Right atrium auricular region (tissue), 2 donors: ENCODE measurements around the gene XRCC2. TPM values are rescaled to one million over a fixed set of nuclear protein-coding genes. Genes with fewer than 3 reads are reported as not detected.

Experiments
- DNase-seq: peaks from one replicate; pipeline ENCODE4 v3.0.0-alpha.2; 2019; ENCODE audit warnings: low spot score
- H3K27ac ChIP-seq, 2 donors: fragments of 200-600 bp; sonication (generic); 1 replicate in 1 of 2; 2 replicates in 1 of 2; pipeline ENCODE4 v1.5.1; 2016 to 2019
- H3K27me3 ChIP-seq, 2 donors: fragments of 200-600 bp; sonication (generic); one replicate each; pipeline versions ENCODE4 v1.5.1 to v1.6.0; 2017 to 2019
- H3K36me3 ChIP-seq: fragments of 200-600 bp; sonication (generic); one replicate; pipeline ENCODE4 v1.5.1; 2016
- H3K4me1 ChIP-seq, 2 donors: fragments of 200-600 bp; sonication (generic); one replicate each; pipeline versions ENCODE4 v1.5.1 to v1.6.0; 2017 to 2019
- H3K4me3 ChIP-seq, 2 donors: fragments of 200-600 bp; sonication (generic); 1 replicate in 1 of 2; 2 replicates in 1 of 2; pipeline ENCODE4 v1.5.1; 2017 to 2019; ENCODE audit warnings: mild to moderate bottlenecking in 1 of 2, moderate library complexity in 1 of 2
- H3K9me3 ChIP-seq, 2 donors: fragments of 200-600 bp; sonication (generic); one replicate each; pipeline ENCODE4 v1.5.1; 2019
- CTCF ChIP-seq, 2 donors: fragments of 200-600 bp; sonication (generic); IDR thresholded peaks; one replicate each; pipeline ENCODE4 v1.5.1; 2019; ENCODE audit warnings: antibody characterized with exemption in 2 of 2
- total RNA-seq, 2 donors: library from RNA; depleted of rRNA; stranded (reverse); fragments of >200 nt; gene quantifications; one replicate each; pipeline ENCODE4 v1.1.0, GENCODE V29; 2016

The XRCC2 gene
- total RNA-seq, 2 donors from 2014 or later, result 0.20 to 0.48 TPM

- H3K27me3 ChIP-seq, result no peaks in the 10 kb centered on the region
Observed at GRCh38 chr7:152643979-152644559, 31.9 kb downstream of the XRCC2 start.

GRCh38 chr7:152641384-152641783, 34.6 kb downstream of the XRCC2 start:
- Histone ChIP-seq H3K4me1 (no peaks in the 10 kb centered on the region), H3K27ac (no peak overlapping the region), H3K36me3 (no peaks in the 10 kb centered on the region), H3K27me3 (no peaks in the 10 kb centered on the region), H3K4me3 (no peak overlapping the region), H3K9me3 (no peaks in the 10 kb centered on the region)
- DNase-seq, result no peak
- TF ChIP-seq CTCF (IDR thresholded peaks at IDR 0.05), result no peak

More at GRCh38 chr7:152643979-152644559, 31.9 kb downstream of the XRCC2 start:
- no peak for TF ChIP-seq CTCF (IDR thresholded peaks at IDR 0.05)
- Histone ChIP-seq H3K9me3 (no peaks in the 10 kb centered on the region), H3K36me3 (no peaks in the 10 kb centered on the region), H3K4me3 (no peak overlapping the region), H3K27ac (no peak overlapping the region), H3K4me1 (no peaks in the 10 kb centered on the region)
- no peak for DNase-seq

DNA sequence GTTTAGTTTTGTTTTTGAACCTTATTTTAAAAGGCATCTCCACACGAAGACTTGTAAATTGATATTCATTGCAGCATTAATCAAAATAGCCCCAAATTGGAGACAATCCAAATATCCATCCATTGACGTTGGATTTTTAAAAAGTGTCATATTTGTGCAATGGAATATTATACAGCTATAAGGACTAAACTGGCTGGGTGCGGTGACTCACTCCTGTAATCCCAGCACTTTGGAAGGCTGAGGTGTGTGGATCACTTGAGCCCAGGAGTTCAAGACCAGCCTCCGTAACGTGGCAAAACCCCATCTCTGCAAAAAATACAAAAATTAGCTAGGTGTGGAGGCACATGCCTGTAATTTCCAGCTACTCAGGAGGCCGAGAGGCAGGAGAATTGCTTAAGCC, 35.1 kb downstream of the XRCC2 start:
- H3K9me3 ChIP-seq, result no peaks in the 10 kb centered on the region
- no peak for TF ChIP-seq CTCF (IDR thresholded peaks at IDR 0.05)
- no peaks in the 10 kb centered on the region for H3K27me3 ChIP-seq
- no peaks in the 10 kb centered on the region for H3K36me3 ChIP-seq
- H3K4me1 ChIP-seq, result no peaks in the 10 kb centered on the region
- no peak overlapping the region for H3K4me3 ChIP-seq
- H3K27ac ChIP-seq, result no peak overlapping the region
- no peak for DNase-seq

DNA sequence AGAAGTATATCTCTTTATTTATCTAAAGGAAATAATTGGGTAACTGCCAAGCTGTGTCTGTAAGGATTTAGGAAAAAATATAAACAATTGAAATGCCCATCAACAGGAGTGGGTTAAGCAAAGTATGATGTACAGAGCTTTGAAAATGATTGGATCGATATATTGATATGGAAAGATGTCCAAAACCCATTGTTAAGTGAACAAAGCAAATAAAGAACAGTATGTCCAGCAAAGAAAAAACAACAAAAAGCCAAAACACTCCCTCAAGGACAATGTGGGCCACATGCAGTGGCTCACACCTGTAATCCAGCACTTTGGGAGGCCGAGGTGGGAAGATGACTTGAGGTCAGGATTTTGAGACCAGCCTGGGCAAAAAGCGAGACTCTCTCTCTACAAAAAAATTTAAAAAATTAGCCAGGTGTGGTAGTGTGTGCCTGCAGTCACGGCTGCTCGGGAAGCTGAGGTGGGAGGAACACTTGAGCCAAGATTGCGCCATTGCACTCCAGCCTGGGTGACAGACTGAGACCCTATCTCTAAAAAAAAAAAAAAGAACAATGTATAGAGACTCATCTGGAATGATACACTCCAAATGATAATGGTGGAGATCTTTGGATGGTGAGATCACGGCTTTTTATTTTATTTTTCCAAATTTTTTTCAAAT, 37.9 kb downstream of the XRCC2 start:
- Histone ChIP-seq H3K4me3 (no peak overlapping the region), H3K36me3 (no peaks in the 10 kb centered on the region), H3K27me3 (no peaks in the 10 kb centered on the region), H3K27ac (no peak overlapping the region), H3K4me1 (no peaks in the 10 kb centered on the region), H3K9me3 (no peaks in the 10 kb centered on the region)
- DNase-seq, result no peak
- no peak for TF ChIP-seq CTCF (IDR thresholded peaks at IDR 0.05)

- no peak for TF ChIP-seq CTCF (IDR thresholded peaks at IDR 0.05)
- no peaks in the 10 kb centered on the region for H3K9me3 ChIP-seq
Observed at GRCh38 chr7:152637161-152637560, 38.8 kb downstream of the XRCC2 start.

GRCh38 chr7:152636441-152636840, 39.5 kb downstream of the XRCC2 start:
- no peak overlapping the region for H3K27ac ChIP-seq
- no peak for DNase-seq
- TF ChIP-seq CTCF (IDR thresholded peaks at IDR 0.05), result no peak
- no peaks in the 10 kb centered on the region for H3K9me3 ChIP-seq
- H3K4me3 ChIP-seq, result no peak overlapping the region
- no peaks in the 10 kb centered on the region for H3K36me3 ChIP-seq
- H3K27me3 ChIP-seq, result no peaks in the 10 kb centered on the region
- H3K4me1 ChIP-seq, result no peaks in the 10 kb centered on the region

More at GRCh38 chr7:152637161-152637560, 38.8 kb downstream of the XRCC2 start:
- Histone ChIP-seq H3K4me1 (no peaks in the 10 kb centered on the region), H3K27me3 (no peaks in the 10 kb centered on the region), H3K27ac (no peak overlapping the region), H3K4me3 (no peak overlapping the region), H3K36me3 (no peaks in the 10 kb centered on the region)
- no peak for DNase-seq
